M059J (cell line): Measurements from ENCODE around the gene SOWAHB. TPM values are rescaled to one million over a fixed set of nuclear protein-coding genes. Genes with fewer than 3 reads are reported as not detected.

Source experiments
- DNase-seq: peaks from one replicate; pipeline ENCODE4 v3.0.0-alpha.2; 2012; ENCODE audit warnings: low read depth
- total RNA-seq: library from RNA; depleted of rRNA; stranded (reverse); fragments of >200 nt; shearing (Covaris generic); gene quantifications from 2 replicates; pipeline ENCODE4 v1.2.3, GENCODE V29; 2014; rRNA removed

Gene SOWAHB
- total RNA-seq, 1 experiment from 2014 or later, result not detected

DNA sequence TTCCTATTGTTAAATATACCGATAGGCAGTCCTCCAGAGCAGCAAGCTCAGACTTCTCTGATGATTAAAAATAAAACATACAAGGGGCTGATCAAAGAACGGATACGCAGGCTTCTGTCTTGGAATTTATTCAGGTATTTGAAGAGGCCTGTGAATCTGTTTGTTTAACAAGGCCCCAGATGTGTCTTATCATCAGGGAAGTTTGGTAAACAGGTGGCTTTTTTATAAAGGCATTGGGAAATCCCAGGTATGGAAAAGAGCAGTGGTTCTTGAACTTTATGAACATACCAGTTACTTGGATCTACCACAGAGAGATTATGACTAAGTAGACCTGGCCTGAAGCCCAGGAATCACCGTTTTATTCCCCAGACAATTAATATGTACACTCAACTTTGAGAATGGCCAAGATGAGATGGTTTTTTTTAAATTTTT lies 47.9 kb downstream of the SOWAHB start:
- DNase-seq, result peak; percentile 94

Other genes starting within 250 kb of the SOWAHB start
- gene SEPTIN11, start 51.6 kb upstream of the SOWAHB start, total RNA-seq, result 27.4 and 34.0 TPM in 2 replicates
- gene CCNI, start 177.8 kb upstream of the SOWAHB start, total RNA-seq, result 99.7 and 112 TPM in 2 replicates